ENCODE measurements around the gene CCDC191.

DNA sequence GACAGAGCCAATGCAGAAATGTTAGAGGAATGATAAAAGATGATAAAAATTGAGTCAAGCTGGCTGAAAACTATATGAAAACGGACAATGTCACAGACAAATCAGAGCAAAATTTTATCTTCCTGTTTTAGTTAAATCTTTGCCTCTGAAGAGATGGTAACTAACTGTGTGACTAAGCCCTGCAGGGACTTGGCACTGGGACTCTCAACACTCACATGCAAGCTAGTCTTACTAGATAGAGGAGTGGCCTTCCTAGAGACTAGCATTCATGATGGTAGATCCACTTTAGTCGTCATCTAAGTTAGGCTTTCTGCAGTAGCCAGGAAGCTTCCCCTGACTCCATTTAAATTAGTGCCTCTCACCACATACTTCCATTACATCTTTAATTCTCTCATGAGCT lies 4.1 kb downstream of the CCDC191 start:
- TF ChIP-seq ZBTB1 (tag by site-specific recombination; IDR thresholded peaks at IDR 0.05): no peak
- no peak for TF ChIP-seq MZF1 (tag by site-specific recombination; IDR thresholded peaks at IDR 0.05; ENCODE audit: borderline replicate concordance)
- TF ChIP-seq, protein P1, sequence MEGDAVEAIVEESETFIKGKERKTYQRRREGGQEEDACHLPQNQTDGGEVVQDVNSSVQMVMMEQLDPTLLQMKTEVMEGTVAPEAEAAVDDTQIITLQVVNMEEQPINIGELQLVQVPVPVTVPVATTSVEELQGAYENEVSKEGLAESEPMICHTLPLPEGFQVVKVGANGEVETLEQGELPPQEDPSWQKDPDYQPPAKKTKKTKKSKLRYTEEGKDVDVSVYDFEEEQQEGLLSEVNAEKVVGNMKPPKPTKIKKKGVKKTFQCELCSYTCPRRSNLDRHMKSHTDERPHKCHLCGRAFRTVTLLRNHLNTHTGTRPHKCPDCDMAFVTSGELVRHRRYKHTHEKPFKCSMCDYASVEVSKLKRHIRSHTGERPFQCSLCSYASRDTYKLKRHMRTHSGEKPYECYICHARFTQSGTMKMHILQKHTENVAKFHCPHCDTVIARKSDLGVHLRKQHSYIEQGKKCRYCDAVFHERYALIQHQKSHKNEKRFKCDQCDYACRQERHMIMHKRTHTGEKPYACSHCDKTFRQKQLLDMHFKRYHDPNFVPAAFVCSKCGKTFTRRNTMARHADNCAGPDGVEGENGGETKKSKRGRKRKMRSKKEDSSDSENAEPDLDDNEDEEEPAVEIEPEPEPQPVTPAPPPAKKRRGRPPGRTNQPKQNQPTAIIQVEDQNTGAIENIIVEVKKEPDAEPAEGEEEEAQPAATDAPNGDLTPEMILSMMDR (tag by site-specific recombination; IDR thresholded peaks at IDR 0.05): no peak
- TF ChIP-seq ZNF514 (tag by site-specific recombination; IDR thresholded peaks at IDR 0.05): no peak
- TF ChIP-seq, protein P2, sequence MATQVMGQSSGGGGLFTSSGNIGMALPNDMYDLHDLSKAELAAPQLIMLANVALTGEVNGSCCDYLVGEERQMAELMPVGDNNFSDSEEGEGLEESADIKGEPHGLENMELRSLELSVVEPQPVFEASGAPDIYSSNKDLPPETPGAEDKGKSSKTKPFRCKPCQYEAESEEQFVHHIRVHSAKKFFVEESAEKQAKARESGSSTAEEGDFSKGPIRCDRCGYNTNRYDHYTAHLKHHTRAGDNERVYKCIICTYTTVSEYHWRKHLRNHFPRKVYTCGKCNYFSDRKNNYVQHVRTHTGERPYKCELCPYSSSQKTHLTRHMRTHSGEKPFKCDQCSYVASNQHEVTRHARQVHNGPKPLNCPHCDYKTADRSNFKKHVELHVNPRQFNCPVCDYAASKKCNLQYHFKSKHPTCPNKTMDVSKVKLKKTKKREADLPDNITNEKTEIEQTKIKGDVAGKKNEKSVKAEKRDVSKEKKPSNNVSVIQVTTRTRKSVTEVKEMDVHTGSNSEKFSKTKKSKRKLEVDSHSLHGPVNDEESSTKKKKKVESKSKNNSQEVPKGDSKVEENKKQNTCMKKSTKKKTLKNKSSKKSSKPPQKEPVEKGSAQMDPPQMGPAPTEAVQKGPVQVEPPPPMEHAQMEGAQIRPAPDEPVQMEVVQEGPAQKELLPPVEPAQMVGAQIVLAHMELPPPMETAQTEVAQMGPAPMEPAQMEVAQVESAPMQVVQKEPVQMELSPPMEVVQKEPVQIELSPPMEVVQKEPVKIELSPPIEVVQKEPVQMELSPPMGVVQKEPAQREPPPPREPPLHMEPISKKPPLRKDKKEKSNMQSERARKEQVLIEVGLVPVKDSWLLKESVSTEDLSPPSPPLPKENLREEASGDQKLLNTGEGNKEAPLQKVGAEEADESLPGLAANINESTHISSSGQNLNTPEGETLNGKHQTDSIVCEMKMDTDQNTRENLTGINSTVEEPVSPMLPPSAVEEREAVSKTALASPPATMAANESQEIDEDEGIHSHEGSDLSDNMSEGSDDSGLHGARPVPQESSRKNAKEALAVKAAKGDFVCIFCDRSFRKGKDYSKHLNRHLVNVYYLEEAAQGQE (tag by site-specific recombination; IDR thresholded peaks at IDR 0.05): no peak
- no peak for TF ChIP-seq ZNF146 (tag by site-specific recombination; IDR thresholded peaks at IDR 0.05)
- TF ChIP-seq, protein P3, sequence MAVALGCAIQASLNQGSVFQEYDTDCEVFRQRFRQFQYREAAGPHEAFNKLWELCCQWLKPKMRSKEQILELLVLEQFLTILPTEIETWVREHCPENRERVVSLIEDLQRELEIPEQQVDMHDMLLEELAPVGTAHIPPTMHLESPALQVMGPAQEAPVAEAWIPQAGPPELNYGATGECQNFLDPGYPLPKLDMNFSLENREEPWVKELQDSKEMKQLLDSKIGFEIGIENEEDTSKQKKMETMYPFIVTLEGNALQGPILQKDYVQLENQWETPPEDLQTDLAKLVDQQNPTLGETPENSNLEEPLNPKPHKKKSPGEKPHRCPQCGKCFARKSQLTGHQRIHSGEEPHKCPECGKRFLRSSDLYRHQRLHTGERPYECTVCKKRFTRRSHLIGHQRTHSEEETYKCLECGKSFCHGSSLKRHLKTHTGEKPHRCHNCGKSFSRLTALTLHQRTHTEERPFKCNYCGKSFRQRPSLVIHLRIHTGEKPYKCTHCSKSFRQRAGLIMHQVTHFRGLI (tag by site-specific recombination; IDR thresholded peaks at IDR 0.05): no peak
